K562 (cell line): ENCODE measurements around the gene AP3B2. TPM values are rescaled to one million over a fixed set of nuclear protein-coding genes. Genes with fewer than 3 reads are reported as not detected.
A peak's percentile ranks its signal among the peaks of the same experiment; 100 is the strongest.
"Not testable (repeated sequence)": the region's sequence is repeated elsewhere in the genome, so short reads cannot be mapped to it uniquely, and the experiment has no call there.

Experiments used
- ADNP ChIP-seq: fragments of 200-800 bp; sonication (Bioruptor generic); IDR thresholded peaks from 2 replicates; pipeline ENCODE4 v1.6.1; 2016; ENCODE audit warnings: missing genetic modification characterization, missing compliant biosample characterization
- ARID1B ChIP-seq: fragments of 450-650 bp; IDR thresholded peaks from 2 replicates; pipeline ENCODE4 v1.6.1; 2016; ENCODE audit warnings: antibody characterized with exemption, mild to moderate bottlenecking, inconsistent platforms
- ATF3 ChIP-seq, 2 experiments: fragments of 450-650 bp in 1 of 2; sonication (generic) in 1 of 2; formaldehyde crosslinking in 1 of 2; IDR thresholded peaks in 1 of 2; conservative IDR thresholded peaks in 1 of 2; 2 replicates each; pipeline versions ENCODE4 v1.6.1 to v1.8.1; 2016 to 2023; ENCODE audit warnings: mild to moderate bottlenecking in 2 of 2, moderate library complexity in 2 of 2, inconsistent platforms in 1 of 2, missing genetic modification reagents in 1 of 2
- CHD2 ChIP-seq: IDR thresholded peaks from 2 replicates; pipeline ENCODE4 v1.6.1; 2011; ENCODE audit warnings: low read depth, low read length
- DPF2 ChIP-seq: fragments of 450-650 bp; IDR thresholded peaks from 2 replicates; pipeline ENCODE4 v1.6.1; 2016
- FOSL1 ChIP-seq: fragments of 200-800 bp; sonication (Bioruptor generic); conservative IDR thresholded peaks from 2 replicates; pipeline ENCODE4 v1.6.1; 2016; ENCODE audit warnings: missing genetic modification characterization, missing compliant biosample characterization
- GTF3C2 ChIP-seq: IDR thresholded peaks from 3 replicates; pipeline ENCODE4 v1.6.1; 2011; ENCODE audit warnings: borderline replicate concordance, mild to moderate bottlenecking, moderate library complexity; ENCODE audit not compliant: insufficient read length; ENCODE audit errors: extremely low read depth
- JUND ChIP-seq, 2 experiments: IDR thresholded peaks; 2 replicates in 1 of 2; 3 replicates in 1 of 2; pipeline ENCODE4 v1.6.1; 2011; ENCODE audit warnings: borderline replicate concordance in 2 of 2, low read depth in 2 of 2, low read length in 2 of 2, improper control_type of control experiment in 1 of 2, missing biosample characterization in 1 of 2, missing genetic modification characterization in 1 of 2, missing genetic modification reagents in 1 of 2
- KAT7 ChIP-seq: sonication (generic); formaldehyde crosslinking; IDR thresholded peaks from 2 replicates; pipeline ENCODE4 v1.8.0; 2022; ENCODE audit warnings: missing genetic modification reagents, mild to moderate bottlenecking, borderline replicate concordance
- KDM1A ChIP-seq, 2 experiments: fragments of 450-650 bp; IDR thresholded peaks; 2 replicates each; pipeline ENCODE4 v1.6.1; 2016; ENCODE audit warnings: mild to moderate bottlenecking in 2 of 2
- L3MBTL2 ChIP-seq: fragments of 450-650 bp; IDR thresholded peaks from 2 replicates; pipeline ENCODE4 v1.6.1; 2016; ENCODE audit warnings: mild to moderate bottlenecking, moderate library complexity
- LCOR ChIP-seq: sonication (generic); formaldehyde crosslinking; IDR thresholded peaks from 2 replicates; pipeline ENCODE4 v1.8.0; 2022; ENCODE audit warnings: mild to moderate bottlenecking, missing genetic modification reagents
- LEF1 ChIP-seq: fragments of 450-650 bp; IDR thresholded peaks from 2 replicates; pipeline ENCODE4 v1.6.1; 2016; ENCODE audit warnings: mild to moderate bottlenecking
- MEF2D ChIP-seq: conservative IDR thresholded peaks from 2 replicates; pipeline ENCODE4 v1.6.1; 2016; ENCODE audit warnings: low read depth, missing genetic modification characterization, missing compliant biosample characterization
- MIER1 ChIP-seq: fragments of 450-650 bp; IDR thresholded peaks from 2 replicates; pipeline ENCODE4 v1.6.1; 2016; ENCODE audit warnings: antibody characterized with exemption, mild to moderate bottlenecking, low read depth
- PHF20 ChIP-seq: fragments of 450-650 bp; IDR thresholded peaks from 2 replicates; pipeline ENCODE4 v1.6.1; 2018; ENCODE audit not compliant: partially characterized antibody
- RBBP5 ChIP-seq: fragments of 200-600 bp; sonication (generic); IDR thresholded peaks from 2 replicates; pipeline ENCODE4 v1.6.1; 2012; ENCODE audit warnings: borderline replicate concordance, mild to moderate bottlenecking, low read length, control low read depth, inconsistent platforms; ENCODE audit not compliant: insufficient read depth, poor library complexity, severe bottlenecking
- SMAD4 ChIP-seq: fragments of 250-450 bp; sonication (Bioruptor Pico); conservative IDR thresholded peaks from 2 replicates; pipeline ENCODE4 v1.8.0; 2021; ENCODE audit warnings: inconsistent platforms, mild to moderate bottlenecking, moderate library complexity
- SMARCE1 ChIP-seq: fragments of 450-650 bp; IDR thresholded peaks from 2 replicates; pipeline ENCODE4 v1.7.1; 2016; ENCODE audit warnings: mild to moderate bottlenecking
- ZFX ChIP-seq: sonication (generic); formaldehyde crosslinking; IDR thresholded peaks from 2 replicates; pipeline ENCODE4 v1.8.0; 2022; ENCODE audit warnings: mild to moderate bottlenecking, missing genetic modification reagents, moderate library complexity
- ZNF395 ChIP-seq: fragments of 200-800 bp; sonication (Bioruptor generic); IDR thresholded peaks from 2 replicates; pipeline ENCODE4 v1.6.1; 2017; ENCODE audit warnings: missing genetic modification characterization, missing compliant biosample characterization
- polyA plus RNA-seq, 8 experiments: library from polyadenylated mRNA; depleted of rRNA in 4 of 8; stranded (reverse) in 5 of 8; unstranded in 3 of 8; fragments of >200 nt; fragmentation: Nextera tagmentation in 2 of 8; fragmentation: Illumina TruSeq in 1 of 8; extraction: Ambion mirVana in 2 of 8; extraction: Trizol in 1 of 8; gene quantifications; 2 replicates each; pipeline versions ENCODE4 v1.2.1 to v1.2.3, GENCODE V29; 2011 to 2014; ENCODE audit warnings: inconsistent platforms in 1 of 8, missing spikeins in 1 of 8
- total RNA-seq, 7 experiments: library from RNA; depleted of rRNA in 6 of 7; stranded (reverse); fragments of >200 nt in 6 of 7; fragmentation: Illumina TruSeq in 2 of 7; extraction: Trizol in 2 of 7; gene quantifications; 2 replicates each; pipeline versions ENCODE4 v1.2.1 to v1.2.3, GENCODE V29; 2011 to 2021; ENCODE audit warnings: low replicate concordance in 1 of 7

AP3B2 gene
- total and polyA plus RNA-seq, 9 of the 15 experiments (the other 6 are each of a cell fraction or from before 2014, with no cell fraction given): 0.03 to 0.15 (median 0.10) TPM; not detected in 2

GRCh38 chr15:82644967-82645852, 64.5 kb downstream of the AP3B2 start (continued):
- TF ChIP-seq DPF2 (peak; percentile 68), ARID1B (peak; percentile 50; the same call in 1 of the 2 replicates), LEF1 (0 out of 2 replicates have a peak, but pooled peaks have one; percentile 7), PHF20 (peak; percentile 24), KAT7 (peak; percentile 66), ZFX (CRISPR knock-in tag) (peak; percentile 48), RBBP5 (peak; percentile 49), JUND (IDR thresholded peaks at IDR 0.05; ENCODE audit: borderline replicate concordance, low read depth, low read length) (peak; percentile 40; the same call in 1 of the 2 replicates), KDM1A (IDR thresholded peaks at IDR 0.05) (peak; percentile 27 to 68; a peak in 2 of 4 replicates), LCOR (CRISPR knock-in tag) (0 out of 2 replicates have a peak, but pooled peaks have one; percentile 31), MEF2D (tag) (0 out of 2 replicates have a peak, but pooled peaks have one; percentile 24), CHD2 (peak; percentile 59; the same call in 1 of the 2 replicates), SMAD4 (CRISPR knock-in tag) (0 out of 2 replicates have a peak, but pooled peaks have one; percentile 5), ADNP (peak; percentile 92), SMARCE1 (peak; percentile 53; the same call in 1 of the 2 replicates), ZNF395 (CRISPR knock-in tag) (peak; percentile 61; the same call in 1 of the 2 replicates), ATF3 (IDR thresholded peaks at IDR 0.05) (peak; percentile 75), MIER1 (peak; percentile 67; the same call in 1 of the 2 replicates), GTF3C2 (peak; percentile 2), FOSL1 (tag) (peak; percentile 63), L3MBTL2 (0 out of 2 replicates have a peak, but pooled peaks have one; percentile 12)
- not testable (repeated sequence) for TF ChIP-seq JUND (tag; IDR thresholded peaks at IDR 0.05; ENCODE audit: borderline replicate concordance, low read depth, low read length); ATF3 (CRISPR knock-in tag; conservative IDR thresholded peaks at IDR 0.05)
